Stimulated activated CD4-positive, alpha-beta T cell treated with anti-CD3 and anti-CD28 coated beads, Interleukin-15, amount 100 ng/mL, for 48 hours (primary cell): ENCODE data around the gene DOCK7.
"Not testable (repeated sequence)": the region's sequence is repeated elsewhere in the genome, so short reads cannot be mapped to it uniquely, and the experiment has no call there.

Experiments
- DNase-seq, 2 donors: peaks; one replicate each; pipeline ENCODE4 v3.0.0-alpha.2; 2020; ENCODE audit warnings: low read depth in 2 of 2

DOCK7 gene

GRCh38 chr1:62687903-62688686, at the start of gene DOCK7:
DOCK7 (minus strand) TSS chr1:62688386; CDS start chr1:62688264, 122 bp downstream.
- DNase-seq = peak; percentile 5 to 25

- DNase-seq = no peak
Observed at GRCh38 chr1:62735491-62736171, 47.4 kb upstream of the DOCK7 start.

GRCh38 chr1:62732331-62732730, 44.1 kb upstream of the DOCK7 start:
- DNase-seq = no peak

GRCh38 chr1:62728963-62729362, 40.8 kb upstream of the DOCK7 start:
- no peak for DNase-seq

- no peak for DNase-seq
Observed at GRCh38 chr1:62727656-62728407, 39.6 kb upstream of the DOCK7 start.

- no peak for DNase-seq
Observed at GRCh38 chr1:62726011-62726442, 37.8 kb upstream of the DOCK7 start.

GRCh38 chr1:62725255-62725654, 37.1 kb upstream of the DOCK7 start:
- DNase-seq = no peak

GRCh38 chr1:62724430-62724829, 36.2 kb upstream of the DOCK7 start:
- DNase-seq = no peak

GRCh38 chr1:62723883-62724282, 35.7 kb upstream of the DOCK7 start:
- no peak for DNase-seq

- DNase-seq = no peak
Observed at GRCh38 chr1:62722796-62723195, 34.6 kb upstream of the DOCK7 start.

- no peak for DNase-seq
Observed at GRCh38 chr1:62720946-62721554, 32.9 kb upstream of the DOCK7 start.

GRCh38 chr1:62718400-62718799, 30.2 kb upstream of the DOCK7 start:
- DNase-seq = not testable (repeated sequence)

GRCh38 chr1:62717483-62717882, 29.3 kb upstream of the DOCK7 start:
- no peak for DNase-seq

GRCh38 chr1:62716397-62716796, 28.2 kb upstream of the DOCK7 start:
- DNase-seq = no peak

GRCh38 chr1:62712336-62713243, 24.4 kb upstream of the DOCK7 start:
- no peak for DNase-seq

- no peak for DNase-seq
Observed at GRCh38 chr1:62707744-62708120, 19.5 kb upstream of the DOCK7 start.

GRCh38 chr1:62706985-62707743, 19.0 kb upstream of the DOCK7 start:
- no peak for DNase-seq

GRCh38 chr1:62698161-62698560, 10.0 kb upstream of the DOCK7 start:
- not testable (repeated sequence) for DNase-seq

- DNase-seq = not testable (repeated sequence)
Observed at GRCh38 chr1:62694479-62694878, 6.3 kb upstream of the DOCK7 start.

GRCh38 chr1:62693123-62693522, 4.9 kb upstream of the DOCK7 start:
- no peak for DNase-seq
